ENCODE results near the gene PRKAG2.
"Not testable (repeated sequence)": the region's sequence is repeated elsewhere in the genome, so short reads cannot be mapped to it uniquely, and the experiment has no call there.

The PRKAG2 gene

GRCh38 chr7:151918510-151918843, 41.6 kb upstream of the PRKAG2 start:
- Histone ChIP-seq H3K79me2 (ENCODE audit: insufficient read depth, low read length) (no peaks in the 10 kb centered on the region), H3K9ac (ENCODE audit: low read length) (no peak overlapping the region), H3K27me3 (ENCODE audit: insufficient read depth, low read length) (peaks cover 11% of the 10 kb centered on the region; the same call in 1 of the 2 replicates), H3K9me2 (ENCODE audit: low read depth, low read length) (no peaks in the 10 kb centered on the region), H3K27ac (ENCODE audit: low read depth, low read length, poor library complexity, severe bottlenecking) (no peak overlapping the region), H3F3A (ENCODE audit: insufficient read depth, low read length) (no peaks in the 10 kb centered on the region), H3K4me3 (ENCODE audit: low read depth, low read length, poor library complexity, severe bottlenecking) (no peak overlapping the region), H4K20me1 (ENCODE audit: insufficient read depth, low read length) (no peaks in the 10 kb centered on the region), H3K36me3 (ENCODE audit: insufficient read depth, low read length) (no peaks in the 10 kb centered on the region), H3K4me2 (ENCODE audit: low read length) (no peak overlapping the region), H3K4me1 (ENCODE audit: insufficient read depth, low read length, severe bottlenecking) (no peaks in the 10 kb centered on the region), H2AFZ (ENCODE audit: low read length) (no peak overlapping the region), H3K9me3 (ENCODE audit: low read length) (no peaks in the 10 kb centered on the region)
- TF ChIP-seq, protein P1, sequence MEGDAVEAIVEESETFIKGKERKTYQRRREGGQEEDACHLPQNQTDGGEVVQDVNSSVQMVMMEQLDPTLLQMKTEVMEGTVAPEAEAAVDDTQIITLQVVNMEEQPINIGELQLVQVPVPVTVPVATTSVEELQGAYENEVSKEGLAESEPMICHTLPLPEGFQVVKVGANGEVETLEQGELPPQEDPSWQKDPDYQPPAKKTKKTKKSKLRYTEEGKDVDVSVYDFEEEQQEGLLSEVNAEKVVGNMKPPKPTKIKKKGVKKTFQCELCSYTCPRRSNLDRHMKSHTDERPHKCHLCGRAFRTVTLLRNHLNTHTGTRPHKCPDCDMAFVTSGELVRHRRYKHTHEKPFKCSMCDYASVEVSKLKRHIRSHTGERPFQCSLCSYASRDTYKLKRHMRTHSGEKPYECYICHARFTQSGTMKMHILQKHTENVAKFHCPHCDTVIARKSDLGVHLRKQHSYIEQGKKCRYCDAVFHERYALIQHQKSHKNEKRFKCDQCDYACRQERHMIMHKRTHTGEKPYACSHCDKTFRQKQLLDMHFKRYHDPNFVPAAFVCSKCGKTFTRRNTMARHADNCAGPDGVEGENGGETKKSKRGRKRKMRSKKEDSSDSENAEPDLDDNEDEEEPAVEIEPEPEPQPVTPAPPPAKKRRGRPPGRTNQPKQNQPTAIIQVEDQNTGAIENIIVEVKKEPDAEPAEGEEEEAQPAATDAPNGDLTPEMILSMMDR (IDR thresholded peaks at IDR 0.05; ENCODE audit: low read length) = no peak
- no peak for TF ChIP-seq EZH2 (IDR thresholded peaks at IDR 0.05; ENCODE audit: borderline replicate concordance, low read length)

- H3K9me2 ChIP-seq (ENCODE audit: low read depth, low read length) = no peaks in the 10 kb centered on the region
- no peaks in the 10 kb centered on the region for H3F3A ChIP-seq (ENCODE audit: insufficient read depth, low read length)
- no peak overlapping the region for H2AFZ ChIP-seq (ENCODE audit: low read length)
- H3K9me3 ChIP-seq (ENCODE audit: low read length) = no peaks in the 10 kb centered on the region
- no peaks in the 10 kb centered on the region for H3K36me3 ChIP-seq (ENCODE audit: insufficient read depth, low read length)
- no peaks in the 10 kb centered on the region for H3K4me1 ChIP-seq (ENCODE audit: insufficient read depth, low read length, severe bottlenecking)
- no peaks in the 10 kb centered on the region for H3K79me2 ChIP-seq (ENCODE audit: insufficient read depth, low read length)
- H4K20me1 ChIP-seq (ENCODE audit: insufficient read depth, low read length) = no peaks in the 10 kb centered on the region
- H3K27me3 ChIP-seq (ENCODE audit: insufficient read depth, low read length) = peaks cover 12% of the 10 kb centered on the region; the same call in 1 of the 2 replicates
- no peak for TF ChIP-seq EZH2 (IDR thresholded peaks at IDR 0.05; ENCODE audit: borderline replicate concordance, low read length)
- TF ChIP-seq, protein P1 (IDR thresholded peaks at IDR 0.05; ENCODE audit: low read length) = no peak
- H3K9ac ChIP-seq (ENCODE audit: low read length) = no peak overlapping the region
- H3K4me3 ChIP-seq (ENCODE audit: low read depth, low read length, poor library complexity, severe bottlenecking) = no peak overlapping the region
- no peak overlapping the region for H3K27ac ChIP-seq (ENCODE audit: low read depth, low read length, poor library complexity, severe bottlenecking)
- no peak overlapping the region for H3K4me2 ChIP-seq (ENCODE audit: low read length)
Measured at GRCh38 chr7:151917791-151918509, 41.0 kb upstream of the PRKAG2 start.

DNA sequence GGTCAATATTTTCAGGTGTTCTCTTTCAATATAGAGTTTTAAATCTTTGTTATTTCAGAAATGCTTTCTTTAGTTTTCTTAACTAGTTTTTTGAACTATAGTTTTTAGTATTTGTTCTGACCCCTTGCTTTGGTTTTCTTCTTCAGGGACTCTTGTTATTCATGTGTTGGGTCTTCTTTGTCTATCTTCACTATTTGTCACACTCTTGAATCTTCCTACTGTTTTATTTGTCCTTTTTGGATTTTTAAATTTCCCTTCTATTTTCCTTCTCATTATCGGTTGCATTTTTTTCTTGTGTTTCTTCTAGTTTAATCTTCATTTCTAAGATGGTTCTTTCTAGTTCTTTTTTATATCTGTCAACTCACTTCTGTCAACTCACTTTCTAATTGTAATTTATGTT, 37.1 kb upstream of the PRKAG2 start:
- H3K9me2 ChIP-seq (ENCODE audit: low read depth, low read length) = no peaks in the 10 kb centered on the region
- H3K27me3 ChIP-seq (ENCODE audit: insufficient read depth, low read length) = peaks cover 12% of the 10 kb centered on the region; the same call in 1 of the 2 replicates
- H2AFZ ChIP-seq (ENCODE audit: low read length) = no peak overlapping the region
- no peak overlapping the region for H3K27ac ChIP-seq (ENCODE audit: low read depth, low read length, poor library complexity, severe bottlenecking)
- TF ChIP-seq, protein P1 (IDR thresholded peaks at IDR 0.05; ENCODE audit: low read length) = no peak
- H3K4me2 ChIP-seq (ENCODE audit: low read length) = no peak overlapping the region
- no peaks in the 10 kb centered on the region for H3F3A ChIP-seq (ENCODE audit: insufficient read depth, low read length)
- no peaks in the 10 kb centered on the region for H3K36me3 ChIP-seq (ENCODE audit: insufficient read depth, low read length)
- no peak overlapping the region for H3K9ac ChIP-seq (ENCODE audit: low read length)
- H3K4me3 ChIP-seq (ENCODE audit: low read depth, low read length, poor library complexity, severe bottlenecking) = no peak overlapping the region
- no peaks in the 10 kb centered on the region for H3K9me3 ChIP-seq (ENCODE audit: low read length)
- H4K20me1 ChIP-seq (ENCODE audit: insufficient read depth, low read length) = no peaks in the 10 kb centered on the region
- H3K4me1 ChIP-seq (ENCODE audit: insufficient read depth, low read length, severe bottlenecking) = no peaks in the 10 kb centered on the region
- H3K79me2 ChIP-seq (ENCODE audit: insufficient read depth, low read length) = no peaks in the 10 kb centered on the region

DNA sequence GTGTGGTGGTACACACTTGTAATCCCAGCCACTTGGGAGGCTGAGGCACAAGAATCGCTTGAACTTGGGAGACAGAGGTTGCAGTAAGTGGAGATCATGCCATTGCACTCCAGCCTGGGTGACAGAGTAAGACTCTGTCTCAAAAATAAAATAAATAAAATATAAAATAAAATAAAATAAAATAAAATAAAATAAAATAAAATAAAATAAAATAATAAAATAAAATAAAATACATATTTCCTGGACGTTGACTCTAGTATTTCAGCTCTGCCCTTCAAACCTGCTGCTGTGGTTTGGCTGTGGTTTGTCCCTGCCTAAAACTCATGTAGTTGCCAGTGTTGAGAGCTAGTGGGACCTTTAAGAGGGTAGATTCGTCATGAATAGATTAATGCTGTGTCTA, 33.7 kb upstream of the PRKAG2 start:
- H3K4me1 ChIP-seq (ENCODE audit: insufficient read depth, low read length, severe bottlenecking); H3K36me3 ChIP-seq (ENCODE audit: insufficient read depth, low read length); H3K9me3 ChIP-seq (ENCODE audit: low read length); H3F3A ChIP-seq (ENCODE audit: insufficient read depth, low read length); H3K79me2 ChIP-seq (ENCODE audit: insufficient read depth, low read length); H3K27ac ChIP-seq (ENCODE audit: low read depth, low read length, poor library complexity, severe bottlenecking); H3K9ac ChIP-seq (ENCODE audit: low read length); H2AFZ ChIP-seq (ENCODE audit: low read length); H3K9me2 ChIP-seq (ENCODE audit: low read depth, low read length); H3K4me3 ChIP-seq (ENCODE audit: low read depth, low read length, poor library complexity, severe bottlenecking); H3K4me2 ChIP-seq (ENCODE audit: low read length); H4K20me1 ChIP-seq (ENCODE audit: insufficient read depth, low read length); H3K27me3 ChIP-seq (ENCODE audit: insufficient read depth, low read length): not testable (repeated sequence)

DNA sequence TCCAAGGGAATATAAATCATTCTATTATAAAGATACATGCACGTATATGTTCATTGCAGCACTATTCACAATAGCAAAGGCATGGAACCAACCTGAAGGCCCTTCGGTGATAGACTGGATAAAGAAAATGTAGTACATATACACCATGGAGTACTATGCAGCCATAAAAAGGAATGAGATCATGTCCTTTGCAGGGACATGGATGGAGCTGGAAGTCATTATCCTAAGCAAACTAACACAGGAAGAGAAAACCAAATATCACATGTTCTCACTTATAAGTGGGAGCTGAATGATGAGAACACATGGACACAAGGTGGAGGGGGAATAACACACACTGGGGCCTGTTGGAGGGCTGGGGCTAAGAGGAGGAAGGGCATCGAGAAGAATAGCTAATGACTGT, 30.2 kb upstream of the PRKAG2 start:
- H2AFZ ChIP-seq (ENCODE audit: low read length); H3K27ac ChIP-seq (ENCODE audit: low read depth, low read length, poor library complexity, severe bottlenecking); H3K27me3 ChIP-seq (ENCODE audit: insufficient read depth, low read length); H3F3A ChIP-seq (ENCODE audit: insufficient read depth, low read length); H3K4me3 ChIP-seq (ENCODE audit: low read depth, low read length, poor library complexity, severe bottlenecking); H3K36me3 ChIP-seq (ENCODE audit: insufficient read depth, low read length); H3K9me2 ChIP-seq (ENCODE audit: low read depth, low read length); H3K4me1 ChIP-seq (ENCODE audit: insufficient read depth, low read length, severe bottlenecking); H4K20me1 ChIP-seq (ENCODE audit: insufficient read depth, low read length); H3K9ac ChIP-seq (ENCODE audit: low read length); H3K79me2 ChIP-seq (ENCODE audit: insufficient read depth, low read length); H3K4me2 ChIP-seq (ENCODE audit: low read length); H3K9me3 ChIP-seq (ENCODE audit: low read length): not testable (repeated sequence)

All from OCI-LY1 (cell line).